Glutamatergic neuron (in vitro differentiated cells): Measurements from ENCODE around the gene RDH12. TPM values are rescaled to one million over a fixed set of nuclear protein-coding genes. Genes with fewer than 3 reads are reported as not detected.

Experiments
- DNase-seq: peaks from one replicate; pipeline ENCODE4 v3.0.0; 2022
- H3K27ac Mint-ChIP-seq: one replicate; pipeline ENCODE4 v1.8.0; 2020; ENCODE audit warnings: mild to moderate bottlenecking, mixed read lengths, inconsistent platforms; ENCODE audit not compliant: unreplicated experiment
- H3K27me3 Mint-ChIP-seq: one replicate; pipeline ENCODE4 v1.8.0; 2020; ENCODE audit warnings: mild to moderate bottlenecking, moderate library complexity, mixed read lengths, inconsistent platforms; ENCODE audit not compliant: unreplicated experiment
- H3K36me3 Mint-ChIP-seq: one replicate; pipeline ENCODE4 v1.8.0; 2020; ENCODE audit warnings: mild to moderate bottlenecking, mixed read lengths, inconsistent platforms; ENCODE audit not compliant: unreplicated experiment
- H3K4me1 Mint-ChIP-seq: one replicate; pipeline ENCODE4 v1.8.0; 2020; ENCODE audit warnings: mild to moderate bottlenecking, low read depth, mixed read lengths, inconsistent platforms; ENCODE audit not compliant: unreplicated experiment
- H3K4me3 Mint-ChIP-seq: one replicate; pipeline ENCODE4 v1.8.0; 2020; ENCODE audit warnings: mild to moderate bottlenecking, mixed read lengths, inconsistent platforms; ENCODE audit not compliant: unreplicated experiment
- H3K9me3 Mint-ChIP-seq: one replicate; pipeline ENCODE4 v1.8.0; 2020; ENCODE audit warnings: mild to moderate bottlenecking, moderate library complexity, mixed read lengths, inconsistent platforms; ENCODE audit not compliant: unreplicated experiment
- CTCF ChIP-seq: fragments of 200-600 bp; sonication (generic); IDR thresholded peaks from one replicate; pipeline ENCODE4 v1.5.0; 2021; ENCODE audit not compliant: partially characterized antibody, unreplicated experiment
- total RNA-seq: library from RNA; stranded (reverse); fragmentation: NEBNext Ultra II Directional; extraction: Animal tissue kit (Norgen Biotek cat#: 25700); gene quantifications from one replicate; pipeline ENCODE4 v1.2.1, GENCODE V29; 2021; ENCODE audit not compliant: unreplicated experiment

RDH12 gene
- total RNA-seq, 1 donor from 2014 or later: 0.22 TPM

- DNase-seq: no peak
- no peak overlapping the region for H3K27ac Mint-ChIP-seq
- no peaks in the 10 kb centered on the region for H3K27me3 Mint-ChIP-seq
- TF ChIP-seq CTCF: no peak
- H3K4me3 Mint-ChIP-seq: no peak overlapping the region
- no peaks in the 10 kb centered on the region for H3K36me3 Mint-ChIP-seq
- H3K9me3 Mint-ChIP-seq: no peaks in the 10 kb centered on the region
- H3K4me1 Mint-ChIP-seq: peaks cover 7% of the 10 kb centered on the region
These were observed 23.5 kb downstream of the RDH12 start for GRCh38 chr14:67725171-67725570.

GRCh38 chr14:67727361-67727760, 25.7 kb downstream of the RDH12 start:
- no peaks in the 10 kb centered on the region for H3K36me3 Mint-ChIP-seq
- H3K27ac Mint-ChIP-seq: no peak overlapping the region
- peaks cover 7% of the 10 kb centered on the region for H3K4me1 Mint-ChIP-seq
- no peak for TF ChIP-seq CTCF
- no peaks in the 10 kb centered on the region for H3K9me3 Mint-ChIP-seq
- H3K4me3 Mint-ChIP-seq: no peak overlapping the region
- DNase-seq: no peak
- no peaks in the 10 kb centered on the region for H3K27me3 Mint-ChIP-seq

GRCh38 chr14:67728258-67728657, 26.6 kb downstream of the RDH12 start:
- Mint-ChIP-seq H3K4me3 (no peak overlapping the region), H3K9me3 (no peaks in the 10 kb centered on the region), H3K27me3 (no peaks in the 10 kb centered on the region), H3K36me3 (no peaks in the 10 kb centered on the region), H3K4me1 (peaks cover 7% of the 10 kb centered on the region), H3K27ac (no peak overlapping the region)
- TF ChIP-seq CTCF: no peak
- DNase-seq: no peak

GRCh38 chr14:67729072-67729885, 27.6 kb downstream of the RDH12 start:
- peak; percentile 22 for DNase-seq
- no peaks in the 10 kb centered on the region for H3K36me3 Mint-ChIP-seq
- H3K9me3 Mint-ChIP-seq: no peaks in the 10 kb centered on the region
- no peak for TF ChIP-seq CTCF
- no peaks in the 10 kb centered on the region for H3K27me3 Mint-ChIP-seq
- no peak overlapping the region for H3K4me3 Mint-ChIP-seq
- peaks cover 7% of the 10 kb centered on the region for H3K4me1 Mint-ChIP-seq
- peak overlapping the region; percentile 54 for H3K27ac Mint-ChIP-seq

GRCh38 chr14:67733616-67734015, 31.9 kb downstream of the RDH12 start:
- H3K4me3 Mint-ChIP-seq: no peak overlapping the region
- H3K27ac Mint-ChIP-seq: no peak overlapping the region
- DNase-seq: no peak
- peaks cover 7% of the 10 kb centered on the region for H3K4me1 Mint-ChIP-seq
- H3K9me3 Mint-ChIP-seq: no peaks in the 10 kb centered on the region
- TF ChIP-seq CTCF: no peak
- H3K27me3 Mint-ChIP-seq: no peaks in the 10 kb centered on the region
- H3K36me3 Mint-ChIP-seq: no peaks in the 10 kb centered on the region
